ENCODE measurements around the gene GPATCH8.
A peak's percentile ranks its signal among the peaks of the same experiment; 100 is the strongest.

The GPATCH8 gene

DNA sequence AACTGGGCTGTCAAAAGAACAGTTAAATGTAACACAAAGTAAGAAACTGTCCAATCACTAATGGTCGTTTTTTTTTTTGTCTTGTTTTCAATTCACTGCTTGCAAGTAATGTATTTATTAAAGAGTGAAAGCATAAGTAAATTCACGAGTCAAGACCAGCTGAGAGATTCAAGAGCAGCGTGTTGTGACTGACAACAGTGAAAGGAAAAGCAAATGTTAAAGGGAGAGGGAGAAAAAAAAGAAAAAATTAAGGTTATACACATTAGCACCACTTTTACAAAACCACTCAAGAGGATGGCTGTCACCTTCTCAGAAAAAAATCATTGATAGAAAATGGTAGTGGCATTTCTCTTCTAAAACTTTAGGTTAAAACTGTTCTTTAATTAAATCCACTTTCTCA is 36.1 kb downstream of the GPATCH8 start:
- no peak overlapping the region for H3K27ac ChIP-seq
- H3K4me3 ChIP-seq = no peak overlapping the region

DNA sequence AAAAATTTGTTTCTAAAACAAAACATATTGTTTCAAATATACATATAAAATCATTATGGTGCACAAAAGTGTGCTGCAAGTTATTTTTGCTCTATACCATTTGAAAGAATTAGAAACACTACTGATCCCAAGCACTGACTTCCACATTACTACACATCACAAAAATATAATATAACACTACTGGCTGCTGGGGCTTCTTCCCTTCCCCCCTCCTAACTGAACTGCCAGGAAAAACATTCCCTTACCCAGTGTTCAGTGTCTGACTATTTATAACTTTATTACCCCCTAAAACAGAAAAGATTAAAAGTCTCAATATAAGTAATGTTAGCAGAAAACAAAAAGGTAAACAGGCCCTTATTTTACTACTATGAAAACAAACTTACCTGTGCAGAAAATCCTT is 36.9 kb downstream of the GPATCH8 start:
- no peak overlapping the region for H3K27ac ChIP-seq
- no peak overlapping the region for H3K4me3 ChIP-seq

GRCh38 chr17:44465897-44466296 is 37.3 kb downstream of the GPATCH8 start:
- Histone ChIP-seq H3K27ac (no peak overlapping the region), H3K4me3 (no peak overlapping the region)

GRCh38 chr17:44465276-44465675 is 37.9 kb downstream of the GPATCH8 start:
- Histone ChIP-seq H3K4me3 (no peak overlapping the region), H3K27ac (no peak overlapping the region)

- Histone ChIP-seq H3K4me3 (no peak overlapping the region), H3K27ac (no peak overlapping the region)
These were observed 39.2 kb downstream of the GPATCH8 start for GRCh38 chr17:44464037-44464436.

- H3K4me3 ChIP-seq = no peak overlapping the region
- no peak overlapping the region for H3K27ac ChIP-seq
These were observed 51.4 kb downstream of the GPATCH8 start for GRCh38 chr17:44451832-44452231.

DNA sequence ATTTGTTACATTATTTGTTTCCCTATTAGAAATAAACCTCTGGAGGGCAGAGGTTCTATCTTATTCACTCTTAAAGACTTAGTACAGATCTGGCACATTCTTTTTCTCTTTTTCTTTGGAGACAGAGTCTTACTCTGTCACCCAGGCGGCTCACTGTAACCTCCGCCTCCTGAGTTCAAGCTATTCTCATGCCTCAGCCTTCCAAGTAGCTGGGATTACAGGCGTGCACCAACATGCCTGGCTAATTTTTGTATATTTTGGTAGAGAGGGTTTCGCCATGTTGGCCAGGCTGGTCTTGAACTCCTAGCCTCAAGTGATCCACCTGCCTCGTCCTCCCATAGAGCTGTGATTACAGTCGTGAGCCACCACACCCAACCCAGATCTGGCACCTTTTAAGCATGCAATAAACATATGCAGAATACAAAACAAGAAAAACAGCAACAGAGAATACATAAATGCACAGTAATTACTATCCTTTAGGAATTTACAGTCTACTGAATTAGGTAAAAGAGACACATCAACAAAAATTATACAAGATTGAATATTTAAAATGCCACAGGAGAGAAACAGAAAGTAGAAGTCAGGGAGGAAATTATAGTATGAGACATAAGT is 52.1 kb downstream of the GPATCH8 start:
- no peak overlapping the region for H3K27ac ChIP-seq

GRCh38 chr17:44448412-44448811 is 54.8 kb downstream of the GPATCH8 start:
- Histone ChIP-seq H3K27ac (no peak overlapping the region), H3K4me3 (no peak overlapping the region)

More for the DNA sequence above, 52.1 kb downstream of the GPATCH8 start:
- no peak overlapping the region for H3K4me3 ChIP-seq

DNA sequence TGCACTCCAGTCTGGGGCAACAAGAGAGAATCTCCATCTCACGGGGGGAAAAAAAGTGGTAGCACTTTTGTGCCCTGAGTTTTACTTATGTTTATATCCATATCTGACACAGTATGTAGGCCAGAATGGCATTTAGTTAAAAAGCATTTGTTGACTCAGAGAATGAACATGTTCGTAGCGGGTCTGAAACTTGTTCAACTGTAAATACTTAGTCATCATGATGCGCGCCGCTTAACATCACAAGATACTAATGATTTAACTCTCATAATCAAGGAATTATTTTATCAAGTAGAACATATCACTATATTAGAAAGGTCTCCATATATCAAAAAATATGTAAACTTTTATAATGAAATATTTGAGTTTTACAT is 58.5 kb downstream of the GPATCH8 start:
- Histone ChIP-seq H3K27ac (peak overlapping the region in 1 of 21 experiments; percentile 50), H3K4me3 (no peak overlapping the region)

DNA sequence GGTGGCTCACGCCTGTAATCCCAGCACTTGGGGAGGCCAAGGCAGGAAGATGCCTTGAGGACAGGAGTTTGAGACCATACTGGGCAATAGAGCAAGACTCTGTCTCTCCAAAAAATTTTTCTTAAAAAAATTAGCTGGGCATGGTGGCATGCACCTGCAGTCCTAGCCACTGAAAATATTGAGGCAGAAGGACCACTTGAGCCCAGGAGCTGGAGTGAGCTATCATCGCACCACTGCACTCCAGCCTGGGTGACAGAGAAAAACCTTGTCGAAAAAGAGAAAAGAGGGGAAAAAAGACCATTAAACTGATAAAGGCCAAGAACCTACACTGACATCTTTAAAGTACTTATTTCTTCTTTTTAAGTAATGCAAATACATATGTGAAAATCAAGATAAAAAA is 60.4 kb downstream of the GPATCH8 start:
- H3K27ac ChIP-seq = no peak overlapping the region
- H3K4me3 ChIP-seq = no peak overlapping the region

- Histone ChIP-seq H3K27ac (peak overlapping the region in 3 of 21 experiments; percentile 11 to 36 (median 11)), H3K4me3 (no peak overlapping the region)
These were observed 64.0 kb downstream of the GPATCH8 start for GRCh38 chr17:44439168-44439567.

GRCh38 chr17:44438636-44439035 is 64.6 kb downstream of the GPATCH8 start:
- no peak overlapping the region for H3K4me3 ChIP-seq
- H3K27ac ChIP-seq = peak overlapping the region in 2 of 21 experiments; percentile 11

DNA sequence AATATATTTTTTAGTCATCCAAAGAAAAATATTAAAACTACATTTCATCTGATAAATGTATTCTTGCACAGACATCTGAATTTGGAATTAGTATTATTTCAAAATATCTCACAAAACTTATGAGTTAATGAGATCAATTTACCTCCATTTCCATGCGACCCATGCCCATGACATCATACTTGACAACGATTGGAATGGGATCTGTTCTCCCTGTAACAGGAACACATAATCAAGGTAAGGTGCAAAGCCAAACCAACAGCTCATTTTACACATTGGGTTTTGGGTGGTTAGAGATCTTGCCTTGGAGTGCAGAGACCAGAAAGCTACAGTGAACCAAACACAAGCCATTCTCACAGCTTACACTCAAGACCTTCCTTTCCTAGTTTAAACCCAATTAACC is 66.9 kb downstream of the GPATCH8 start:
- H3K4me3 ChIP-seq = no peak overlapping the region
- no peak overlapping the region for H3K27ac ChIP-seq

DNA sequence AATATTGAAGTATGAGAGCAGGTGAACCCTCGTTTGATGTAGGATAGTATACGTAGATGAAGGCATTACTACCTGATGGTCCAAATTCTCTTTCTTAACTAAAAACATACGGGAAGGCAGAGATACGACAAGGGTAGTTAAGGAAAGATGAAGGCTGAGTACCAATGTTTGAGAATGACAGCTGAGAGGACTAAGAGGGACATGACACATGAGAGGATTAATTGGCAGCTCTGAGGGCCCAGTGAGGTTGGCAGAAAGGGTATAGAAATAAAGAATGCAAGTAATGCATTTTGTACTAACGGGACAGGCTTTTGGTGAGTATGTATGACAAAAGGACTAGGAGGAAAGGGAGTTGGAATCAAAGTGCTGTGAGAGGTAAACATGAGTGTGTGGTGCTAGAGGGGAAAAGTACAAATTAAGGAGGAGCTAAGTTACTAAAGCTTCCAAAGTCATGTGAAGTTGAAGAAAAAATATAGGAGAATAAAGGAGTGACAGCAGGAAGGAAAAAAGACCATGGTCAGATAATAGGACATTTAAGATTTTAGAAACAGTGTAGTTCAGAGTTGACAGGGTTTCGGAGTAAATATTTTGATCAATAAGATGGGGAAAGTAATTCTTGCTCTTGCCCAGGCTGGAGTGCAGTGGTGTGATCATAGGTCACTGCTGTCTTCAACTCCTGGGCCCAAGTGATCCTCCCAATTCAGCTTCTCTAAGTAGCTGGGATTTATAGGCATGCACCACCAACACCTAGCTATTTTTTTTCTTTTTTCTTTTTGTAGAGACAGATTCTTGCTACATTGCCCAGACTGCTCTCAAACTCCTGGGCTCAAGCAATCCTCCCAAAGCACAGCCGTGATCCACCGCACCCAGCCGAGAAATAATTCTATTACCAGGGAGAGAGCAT is 70.7 kb downstream of the GPATCH8 start:
- no peak overlapping the region for H3K27ac ChIP-seq
- H3K4me3 ChIP-seq = no peak overlapping the region

GRCh38 chr17:44424828-44425461 is 78.3 kb downstream of the GPATCH8 start:
- Histone ChIP-seq H3K27ac (no peak overlapping the region), H3K4me3 (no peak overlapping the region)

GRCh38 chr17:44417553-44417952 is 85.7 kb downstream of the GPATCH8 start:
- Histone ChIP-seq H3K27ac (peak overlapping the region in 2 of 21 experiments; percentile 21 to 34), H3K4me3 (no peak overlapping the region)

DNA sequence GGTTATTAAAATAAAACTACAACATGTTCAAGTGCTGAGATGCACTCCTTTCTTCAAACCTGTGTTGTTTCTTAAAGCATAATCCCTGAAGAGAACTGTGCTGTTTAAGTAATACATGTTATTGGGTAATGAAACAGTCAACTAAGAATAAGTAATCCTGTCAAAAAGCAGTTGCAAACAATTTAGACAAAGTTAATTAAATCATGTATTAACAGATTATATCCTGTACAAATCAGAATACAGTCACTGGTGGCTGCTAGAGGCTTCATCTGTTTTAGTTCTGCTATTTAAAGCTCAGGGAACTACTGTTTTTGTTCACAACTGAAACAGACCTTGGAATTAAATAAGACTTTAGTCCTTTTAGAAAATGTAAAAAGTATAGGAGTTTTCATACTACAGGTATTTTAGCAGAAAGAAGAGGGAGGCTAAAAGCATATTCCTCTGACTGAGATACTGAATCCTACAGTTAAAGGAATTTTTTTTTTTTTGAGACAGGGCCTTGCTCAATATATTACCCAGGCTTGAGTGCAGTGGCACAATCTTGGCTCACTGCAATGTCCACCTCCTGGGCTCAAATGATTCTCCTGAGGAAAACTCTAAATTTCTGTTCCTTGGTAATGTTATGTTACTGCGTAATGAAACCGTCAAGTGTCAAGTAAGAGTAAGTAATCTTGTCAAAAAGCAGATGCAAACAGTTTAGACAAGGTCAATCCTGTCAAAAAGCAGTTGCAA is 86.5 kb downstream of the GPATCH8 start:
- no peak overlapping the region for H3K4me3 ChIP-seq
- peak overlapping the region in 3 of 21 experiments; percentile 14 to 34 (median 21) for H3K27ac ChIP-seq

- H3K4me3 ChIP-seq = no peak overlapping the region
- no peak overlapping the region for H3K27ac ChIP-seq
These were observed 88.6 kb downstream of the GPATCH8 start for GRCh38 chr17:44414394-44415155.

DNA sequence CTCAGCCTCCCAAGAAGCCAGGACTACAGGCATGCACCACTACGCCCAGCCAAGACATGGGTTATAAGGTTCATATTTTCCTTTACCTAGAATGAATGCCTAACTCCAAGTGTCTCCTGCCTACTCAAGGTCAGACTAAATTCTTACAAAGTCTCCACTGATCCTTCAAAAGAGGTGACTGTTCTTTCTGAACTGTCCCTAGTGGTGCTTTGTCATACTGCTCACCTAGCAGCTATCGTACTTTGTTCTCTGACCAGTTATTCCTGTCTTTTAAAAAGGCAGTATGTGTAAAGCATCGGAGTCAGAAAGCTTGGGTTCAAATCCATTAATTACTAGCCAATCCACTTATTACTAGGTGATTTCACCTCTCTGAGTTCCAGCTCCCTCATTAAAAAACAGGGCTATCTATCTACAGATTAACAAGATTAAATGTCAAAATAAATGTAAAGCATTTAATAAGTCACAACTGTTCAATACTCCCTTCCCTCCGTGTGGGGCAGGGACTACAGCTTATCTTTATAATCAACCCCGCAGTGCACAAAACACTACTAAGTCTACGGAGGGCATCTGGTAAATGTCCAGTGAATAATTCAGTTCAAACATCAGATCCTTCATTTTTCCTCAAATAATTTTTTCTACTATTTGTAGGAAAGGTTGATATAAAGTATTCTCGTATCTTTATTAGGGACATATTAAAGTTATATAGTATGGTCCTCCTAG is 93.7 kb downstream of the GPATCH8 start:
- Histone ChIP-seq H3K27ac (no peak overlapping the region), H3K4me3 (no peak overlapping the region)
